ENCODE results near the gene PEAK1. TPM values are rescaled to one million over a fixed set of nuclear protein-coding genes. Genes with fewer than 3 reads are reported as not detected.

The PEAK1 gene
- total RNA-seq, 1 experiment from 2014 or later, result 36.7 TPM

DNA sequence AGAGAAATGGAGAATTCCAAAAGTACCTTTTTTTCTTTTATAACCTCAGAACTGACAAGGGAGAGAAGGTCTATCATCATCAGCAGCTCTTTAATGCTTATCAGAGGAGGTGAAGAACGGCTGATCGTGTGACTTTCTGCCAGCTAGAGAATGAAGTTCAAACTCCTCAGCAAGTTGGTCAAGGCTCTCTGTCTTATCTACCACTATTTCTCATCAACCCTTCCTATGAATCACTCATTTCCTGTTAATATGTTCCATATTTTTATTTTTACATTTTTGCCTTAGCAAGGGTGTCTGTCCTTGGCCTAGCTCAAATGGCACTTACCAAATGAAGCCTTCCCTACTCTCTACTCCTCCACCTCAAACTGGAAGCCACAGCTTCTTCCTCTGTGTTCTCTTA is 275.9 kb downstream of the PEAK1 start:
- H3K27me3 ChIP-seq (replicated peaks; ENCODE audit: insufficient read depth, low read depth, low read length, poor library complexity), result no peaks in the 10 kb centered on the region
- TF ChIP-seq EZH2 (IDR thresholded peaks at IDR 0.05; ENCODE audit: borderline replicate concordance, low read depth, low read length, poor library complexity, severe bottlenecking) (no peak), CTCF (conservative IDR thresholded peaks at IDR 0.05; ENCODE audit: low read depth, low read length) (no peak)
- no peak overlapping the region for H3K4me3 ChIP-seq (ENCODE audit: low read depth, low read length, poor library complexity, severe bottlenecking)
- no peaks in the 10 kb centered on the region for H3K36me3 ChIP-seq (ENCODE audit: insufficient read depth, low read length, poor library complexity, severe bottlenecking)
- no peak for DNase-seq (ENCODE audit: low spot score)
- H3K27ac ChIP-seq (ENCODE audit: low read depth, low read length, poor library complexity, severe bottlenecking), result peak overlapping the region; percentile 31
- peaks cover 11% of the 10 kb centered on the region for H3K9me3 ChIP-seq (ENCODE audit: low read depth, low read length, poor library complexity, severe bottlenecking)
- POLR2A ChIA-PET (ENCODE audit: low non-redundant PET), result no interaction called here
- peaks cover 8% of the 10 kb centered on the region for H3K4me1 ChIP-seq (ENCODE audit: insufficient read depth, low read length, poor library complexity, severe bottlenecking)
- intact Hi-C loops (cut with micrococcal nuclease; ENCODE audit: unreplicated experiment), result no loop called here
- CTCF ChIA-PET, result interaction anchor here (1.3 kb wide), 1 partner anchor 399 kb away, joined by 3 read pairs; no protein-coding TSS in a partner anchor
- BruUV-seq (replicated peaks), result no TSS peak

DNA sequence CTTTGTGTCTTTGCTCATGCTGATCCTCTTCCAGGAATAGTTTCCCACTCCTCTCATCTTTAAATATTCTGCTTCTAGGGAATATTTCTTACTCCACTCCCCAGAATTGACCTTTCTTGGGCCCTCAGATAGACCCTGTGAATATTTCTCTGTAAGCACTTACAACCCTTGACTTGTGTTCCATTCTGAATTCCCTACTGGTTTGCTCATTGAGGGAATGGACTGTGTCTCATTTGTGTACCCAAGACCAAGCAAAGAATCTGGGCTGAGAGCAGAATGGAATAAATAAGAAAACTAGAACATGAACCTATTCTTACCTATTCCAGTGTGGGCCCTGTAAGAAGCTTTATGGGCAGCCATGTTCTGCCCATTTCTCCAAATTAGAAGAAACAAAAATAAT is 276.3 kb downstream of the PEAK1 start:
- H3K4me1 ChIP-seq (ENCODE audit: insufficient read depth, low read length, poor library complexity, severe bottlenecking), result peaks cover 8% of the 10 kb centered on the region
- ChIA-PET POLR2A (ENCODE audit: low non-redundant PET) (no interaction called here), CTCF (no interaction called here)
- no peaks in the 10 kb centered on the region for H3K27me3 ChIP-seq (replicated peaks; ENCODE audit: insufficient read depth, low read depth, low read length, poor library complexity)
- no TSS peak for BruUV-seq (replicated peaks)
- intact Hi-C loops (cut with micrococcal nuclease; ENCODE audit: unreplicated experiment), result no loop called here
- peaks cover 11% of the 10 kb centered on the region for H3K9me3 ChIP-seq (ENCODE audit: low read depth, low read length, poor library complexity, severe bottlenecking)
- TF ChIP-seq CTCF (conservative IDR thresholded peaks at IDR 0.05; ENCODE audit: low read depth, low read length) (no peak), EZH2 (IDR thresholded peaks at IDR 0.05; ENCODE audit: borderline replicate concordance, low read depth, low read length, poor library complexity, severe bottlenecking) (no peak)
- H3K36me3 ChIP-seq (ENCODE audit: insufficient read depth, low read length, poor library complexity, severe bottlenecking), result no peaks in the 10 kb centered on the region
- DNase-seq (ENCODE audit: low spot score), result no peak
- no peak overlapping the region for H3K4me3 ChIP-seq (ENCODE audit: low read depth, low read length, poor library complexity, severe bottlenecking)
- H3K27ac ChIP-seq (ENCODE audit: low read depth, low read length, poor library complexity, severe bottlenecking), result peak overlapping the region; percentile 31

DNA sequence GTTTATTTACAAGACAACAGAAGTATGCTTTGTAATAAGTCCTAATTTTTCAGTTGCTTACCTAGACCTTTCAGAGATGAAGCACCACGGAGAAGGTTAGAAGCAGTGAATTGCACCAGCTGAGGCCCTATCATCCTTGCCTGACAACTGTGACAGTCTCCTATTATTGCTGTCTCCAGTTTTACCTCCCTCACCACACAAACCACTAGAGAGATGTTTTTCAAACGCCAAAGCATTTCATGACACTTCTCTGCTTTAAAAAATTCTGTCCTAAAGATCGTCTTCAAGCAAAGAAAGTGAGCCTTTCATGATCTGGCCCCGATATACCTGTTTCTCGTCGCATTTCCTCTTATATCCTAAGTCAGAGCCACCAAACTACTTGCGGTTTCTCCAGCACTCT is 276.7 kb downstream of the PEAK1 start:
- Histone ChIP-seq H3K27ac (ENCODE audit: low read depth, low read length, poor library complexity, severe bottlenecking) (no peak overlapping the region), H3K9me3 (ENCODE audit: low read depth, low read length, poor library complexity, severe bottlenecking) (peaks cover 11% of the 10 kb centered on the region), H3K27me3 (replicated peaks; ENCODE audit: insufficient read depth, low read depth, low read length, poor library complexity) (no peaks in the 10 kb centered on the region), H3K36me3 (ENCODE audit: insufficient read depth, low read length, poor library complexity, severe bottlenecking) (no peaks in the 10 kb centered on the region), H3K4me1 (ENCODE audit: insufficient read depth, low read length, poor library complexity, severe bottlenecking) (peaks cover 8% of the 10 kb centered on the region), H3K4me3 (ENCODE audit: low read depth, low read length, poor library complexity, severe bottlenecking) (no peak overlapping the region)
- intact Hi-C loops (cut with micrococcal nuclease; ENCODE audit: unreplicated experiment), result no loop called here
- ChIA-PET CTCF (no interaction called here), POLR2A (ENCODE audit: low non-redundant PET) (no interaction called here)
- TF ChIP-seq EZH2 (IDR thresholded peaks at IDR 0.05; ENCODE audit: borderline replicate concordance, low read depth, low read length, poor library complexity, severe bottlenecking) (no peak), CTCF (conservative IDR thresholded peaks at IDR 0.05; ENCODE audit: low read depth, low read length) (no peak)
- BruUV-seq (replicated peaks), result no TSS peak
- no peak for DNase-seq (ENCODE audit: low spot score)
